Measurements from ENCODE around the gene METTL26. TPM values are rescaled to one million over a fixed set of nuclear protein-coding genes. Genes with fewer than 3 reads are reported as not detected.

METTL26 gene
- polyA plus RNA-seq (ENCODE audit: insufficient read length in 10 of 10), result 10 to 100 TPM; 28.0 to 61.3 (median 40.0) TPM
- long read RNA-seq, donor 1, transcript METTL26-201 (6 exons, 794 nt), result major isoform, 17 of 37 reads
- long read RNA-seq, donor 1, partial matches to known transcripts, result 0 of 37 reads
- long read RNA-seq, donor 1, other reads (novel, unspliced or antisense), result 0 of 37 reads
- long read RNA-seq, donor 2, transcript METTL26-201 (6 exons, 794 nt), result major isoform, 9 of 23 reads
- long read RNA-seq, donor 2, partial matches to known transcripts, result 0 of 23 reads
- long read RNA-seq, donor 2, other reads (novel, unspliced or antisense), result 0 of 23 reads
- long read RNA-seq, donor 3, result 0 reads
- long read RNA-seq, donor 4, transcript METTL26-201 (6 exons, 794 nt), result major isoform, 12 of 27 reads
- long read RNA-seq, donor 4, partial matches to known transcripts, result 0 of 27 reads
- long read RNA-seq, donor 4, other reads (novel, unspliced or antisense), result 0 of 27 reads
- long read RNA-seq, donor 5, transcript METTL26-203 (4 exons, 604 nt), result minor isoform, 5 of 53 reads
- long read RNA-seq, donor 5, transcript METTL26-201 (6 exons, 794 nt), result major isoform, 21 of 53 reads
- long read RNA-seq, donor 5, transcript METTL26-202 (3 exons, 544 nt), result minor isoform, 5 of 53 reads
- long read RNA-seq, donor 5, transcript METTL26-207 (6 exons, 755 nt), result minor isoform, 6 of 53 reads
- long read RNA-seq, donor 5, partial matches to known transcripts, result 0 of 53 reads
- long read RNA-seq, donor 5, other reads (novel, unspliced or antisense), result 0 of 53 reads
- long read RNA-seq, donor 6, transcript METTL26-201 (6 exons, 794 nt), result major isoform, 13 of 33 reads
- long read RNA-seq, donor 6, transcript METTL26-205 (5 exons, 726 nt), result minor isoform, 6 of 33 reads
- long read RNA-seq, donor 6, partial matches to known transcripts, result 0 of 33 reads
- long read RNA-seq, donor 6, other reads (novel, unspliced or antisense), result 0 of 33 reads
- long read RNA-seq, donor 7, transcript METTL26-201 (6 exons, 794 nt), result major isoform, 7 of 18 reads
- long read RNA-seq, donor 7, partial matches to known transcripts, result 0 of 18 reads
- long read RNA-seq, donor 7, other reads (novel, unspliced or antisense), result 0 of 18 reads
- long read RNA-seq, donor 8, transcript METTL26-201 (6 exons, 794 nt), result major isoform, 17 of 41 reads
- long read RNA-seq, donor 8, transcript METTL26-206 (3 exons, 1,710 nt), result minor isoform, 7 of 41 reads
- long read RNA-seq, donor 8, transcript METTL26-202 (3 exons, 544 nt), result minor isoform, 6 of 41 reads
- long read RNA-seq, donor 8, partial matches to known transcripts, result 0 of 41 reads
- long read RNA-seq, donor 8, other reads (novel, unspliced or antisense), result 0 of 41 reads
- long read RNA-seq, donor 9, partial matches to known transcripts, result 0 of 5 reads
- long read RNA-seq, donor 9, other reads (novel, unspliced or antisense), result 0 of 5 reads

DNA sequence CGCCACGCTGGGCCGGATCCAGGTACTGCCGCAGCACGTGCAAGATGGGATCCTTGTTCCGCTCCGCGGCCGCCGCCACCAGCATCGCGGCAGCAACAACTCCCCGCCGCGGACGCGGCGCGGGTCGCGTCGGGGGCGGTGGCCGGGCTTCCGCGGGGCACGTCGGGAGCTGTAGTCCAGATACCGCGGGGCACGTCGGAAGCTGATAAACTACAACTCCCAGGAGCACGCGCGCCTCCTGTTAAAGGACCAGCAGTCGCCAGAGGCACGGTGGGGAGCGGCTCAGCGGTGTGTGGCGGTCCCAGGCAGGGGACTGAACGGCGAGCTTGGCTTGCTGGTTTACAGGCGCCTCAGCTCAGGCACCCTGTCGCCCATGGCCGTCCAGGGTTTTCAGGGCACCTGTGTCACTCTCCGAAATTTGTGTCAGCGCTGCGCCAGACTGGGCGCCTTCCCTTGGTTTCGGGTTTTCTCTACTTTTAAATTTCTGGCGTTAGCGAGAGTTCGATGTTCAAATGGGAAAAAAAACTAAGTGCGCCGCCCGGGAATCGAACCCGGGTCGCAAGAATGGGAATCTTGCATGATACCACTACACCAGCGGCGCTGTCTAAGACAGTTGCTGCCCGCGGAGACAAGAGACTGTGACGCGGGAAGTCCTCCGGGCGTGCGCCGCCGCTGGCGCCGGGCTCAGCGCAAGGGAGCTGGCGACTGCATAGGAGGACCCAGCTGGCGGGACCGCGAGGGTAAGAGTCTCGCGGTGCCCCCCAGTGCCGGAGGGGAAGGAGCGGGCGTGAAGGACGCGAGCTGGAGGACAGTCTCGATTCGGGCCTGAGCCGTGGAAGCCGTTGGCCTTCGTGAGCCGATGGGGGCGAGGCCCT lies at the start of gene METTL26:
TSS of gene METTL26 (minus strand) at position 100 of the 875 bp plus-strand sequence. CDS start at position 85, 15 bp downstream.
- DNase-seq, result peak; percentile 94 to 98 (median 96)

DNA sequence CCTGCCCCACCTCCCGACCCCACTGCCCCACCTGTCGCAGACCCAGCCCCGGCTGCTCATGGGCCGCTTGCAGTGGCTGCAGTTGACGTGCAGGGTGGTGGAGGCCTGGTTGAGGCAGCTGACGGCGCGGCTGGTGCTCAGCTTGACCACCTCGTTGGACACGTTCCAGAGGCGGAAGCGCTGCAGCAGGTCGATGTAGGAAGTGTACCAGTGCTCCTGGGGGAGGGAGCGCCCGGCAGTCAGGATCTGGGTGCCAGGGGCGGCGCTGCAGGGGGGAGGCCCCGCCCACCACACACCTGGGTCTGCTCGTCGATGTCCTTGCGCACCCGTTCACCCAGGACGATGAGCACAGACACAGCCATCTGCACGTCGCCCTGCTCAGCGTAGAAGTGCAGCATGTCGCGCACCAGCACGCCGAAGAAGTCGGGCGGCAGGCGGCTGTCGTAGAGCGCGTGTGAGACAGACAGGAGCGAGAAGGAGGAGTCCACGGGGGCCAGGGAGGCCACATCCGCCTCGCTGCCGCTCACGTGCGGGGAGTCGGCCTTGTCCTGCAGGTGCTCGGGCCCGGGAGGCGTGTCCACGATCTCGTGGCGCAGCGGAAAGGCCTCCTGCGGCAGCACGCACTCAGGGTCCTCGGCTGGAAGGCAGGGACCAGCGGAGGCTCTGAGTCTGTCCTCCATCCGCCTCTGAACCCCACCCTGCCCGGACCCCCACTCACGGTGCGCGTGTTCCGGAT lies 49.0 kb upstream of the METTL26 start:
- no peak for DNase-seq

DNA sequence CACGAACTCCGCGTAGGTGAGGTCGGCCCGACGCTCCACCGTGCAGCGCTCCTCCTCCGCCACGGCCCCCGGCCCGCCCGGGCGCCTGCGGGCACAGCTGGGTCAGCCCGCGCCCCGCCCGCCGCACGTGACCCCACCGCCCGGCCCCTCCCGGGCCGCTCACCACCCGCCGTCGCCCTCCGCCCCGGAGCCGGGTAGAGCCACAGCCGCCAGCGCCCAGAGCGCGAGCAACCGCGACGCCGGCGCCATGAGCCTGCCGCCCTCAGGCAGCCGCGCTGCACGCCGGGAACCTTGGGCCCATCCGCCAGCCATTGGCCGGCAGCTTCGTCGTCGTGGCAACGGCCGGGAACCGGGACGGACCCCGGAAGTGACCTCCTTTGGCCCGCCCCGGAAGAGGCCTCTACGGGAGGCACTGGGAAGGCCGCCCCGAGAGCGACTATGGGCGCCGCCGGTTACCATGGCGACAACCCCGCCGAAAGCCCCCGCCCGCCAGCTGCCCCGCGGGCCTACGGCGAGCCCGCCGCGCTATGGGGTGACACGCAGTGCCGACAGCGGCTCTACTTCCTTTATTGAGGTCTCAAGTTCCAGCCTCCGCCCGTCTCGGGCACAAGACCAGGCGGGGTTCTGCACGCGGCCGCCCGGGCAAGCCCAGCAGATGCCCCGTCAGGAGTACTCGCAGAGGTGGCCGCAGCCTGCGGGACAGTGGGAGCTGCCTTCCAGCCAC lies 48.1 kb upstream of the METTL26 start, which contains the start of gene JMJD8:
TSS of gene JMJD8 (minus strand) at position 264 of the 724 bp plus-strand sequence. CDS start at position 249, 15 bp downstream.
- DNase-seq, result peak; percentile 95 to 98 (median 96)

DNA sequence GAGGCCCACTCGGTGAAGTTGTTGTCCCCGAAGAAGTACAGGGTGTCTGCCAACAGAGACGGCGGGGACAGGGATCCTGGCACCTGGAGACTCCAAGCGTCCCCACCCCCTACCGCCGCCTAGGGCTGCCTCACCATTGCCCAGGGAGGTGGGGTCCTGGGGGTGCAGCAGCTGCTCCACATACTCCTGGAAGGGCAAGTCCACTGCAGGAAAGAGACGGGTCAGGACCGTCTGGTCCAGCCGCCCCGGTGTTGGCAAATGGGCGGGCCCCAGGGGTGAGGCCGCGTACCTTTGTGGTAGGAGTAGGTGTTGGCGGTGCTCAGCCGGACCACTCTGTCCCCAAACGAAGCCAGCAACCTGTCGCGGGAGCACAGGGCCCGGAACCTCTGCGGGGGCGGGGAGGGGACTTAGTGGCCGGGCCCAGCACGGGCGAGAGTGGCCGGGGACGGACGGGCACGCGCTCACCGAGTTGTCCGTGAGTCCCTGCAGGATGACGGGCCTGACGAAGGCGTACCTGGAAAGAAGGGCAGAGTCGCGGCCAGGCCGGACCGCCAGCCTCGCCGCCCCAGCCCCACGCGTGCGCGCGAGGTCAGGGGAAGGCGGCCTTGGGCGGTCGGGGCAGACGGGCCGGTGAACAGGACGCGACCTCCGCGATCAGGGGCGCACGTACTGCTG lies 47.4 kb upstream of the METTL26 start:
- no peak for DNase-seq

DNA sequence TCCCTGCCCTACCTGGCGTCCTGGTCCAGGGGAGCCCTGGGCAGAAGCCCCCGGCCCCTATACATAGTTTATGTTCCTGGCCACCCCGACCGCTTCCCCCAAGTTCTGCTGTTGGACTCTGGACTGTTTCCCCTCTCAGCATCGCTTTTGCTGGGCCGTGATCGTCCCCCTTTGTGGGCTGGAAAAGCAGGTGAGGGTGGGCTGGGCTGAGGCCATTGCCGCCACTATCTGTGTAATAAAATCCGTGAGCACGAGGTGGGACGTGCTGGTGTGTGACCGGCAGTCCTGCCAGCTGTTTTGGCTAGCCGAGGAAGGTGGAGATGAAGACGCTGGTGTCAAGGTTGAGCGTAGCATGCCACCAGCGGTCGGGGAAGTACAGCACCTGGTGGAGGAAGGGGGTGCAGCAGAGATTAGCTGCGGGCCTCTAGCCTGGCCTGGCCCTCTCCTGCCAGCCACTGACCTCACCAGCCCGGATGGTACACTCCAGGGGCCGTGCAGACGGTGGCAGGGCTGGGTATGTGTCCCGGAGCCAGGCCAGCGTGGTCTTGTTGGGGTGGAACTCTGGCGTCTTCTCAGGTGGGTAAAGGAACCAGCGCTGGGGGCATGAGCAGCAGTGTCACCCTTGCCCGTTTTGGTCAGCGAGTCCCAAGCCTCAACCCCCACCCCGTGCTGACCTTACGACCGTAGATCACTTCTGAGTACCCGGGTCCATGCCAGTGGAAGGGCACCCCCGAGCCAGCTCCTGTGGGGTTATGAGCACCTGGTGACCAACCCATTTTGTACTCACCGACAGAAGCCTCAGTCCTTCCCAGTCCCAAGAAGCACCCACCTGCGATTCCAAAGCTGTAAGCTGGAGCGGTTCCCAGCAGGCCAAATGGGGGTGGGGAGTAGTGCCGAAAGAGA lies 46.6 kb upstream of the METTL26 start:
- no peak for DNase-seq

DNA sequence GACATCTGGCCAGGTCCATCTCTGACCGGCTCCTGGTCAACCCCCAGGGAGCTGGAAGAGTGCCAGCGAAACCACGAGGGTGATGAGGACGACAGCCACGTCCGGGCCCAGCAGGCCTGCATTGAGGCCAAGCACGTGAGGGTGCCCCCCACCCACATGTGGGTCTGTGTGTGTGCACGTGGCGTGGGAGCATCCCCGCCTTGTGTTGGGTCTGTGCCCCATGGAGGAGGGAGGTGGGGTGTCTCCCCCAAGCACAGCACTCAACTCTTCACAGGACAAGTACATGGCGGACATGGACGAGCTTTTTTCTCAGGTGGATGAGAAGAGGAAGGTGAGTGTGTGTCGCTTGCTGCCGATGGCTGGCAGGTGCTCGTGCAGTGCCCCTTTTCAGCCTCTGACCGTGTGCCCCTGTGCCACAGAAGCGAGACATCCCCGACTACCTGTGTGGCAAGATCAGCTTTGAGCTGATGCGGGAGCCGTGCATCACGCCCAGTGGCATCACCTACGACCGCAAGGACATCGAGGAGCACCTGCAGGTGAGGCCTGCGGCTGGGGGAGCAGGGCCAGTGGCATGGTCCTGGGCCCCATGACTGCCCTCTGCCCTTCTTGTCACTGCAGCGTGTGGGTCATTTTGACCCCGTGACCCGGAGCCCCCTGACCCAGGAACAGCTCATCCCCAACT lies 45.8 kb upstream of the METTL26 start:
- DNase-seq, result no peak

DNA sequence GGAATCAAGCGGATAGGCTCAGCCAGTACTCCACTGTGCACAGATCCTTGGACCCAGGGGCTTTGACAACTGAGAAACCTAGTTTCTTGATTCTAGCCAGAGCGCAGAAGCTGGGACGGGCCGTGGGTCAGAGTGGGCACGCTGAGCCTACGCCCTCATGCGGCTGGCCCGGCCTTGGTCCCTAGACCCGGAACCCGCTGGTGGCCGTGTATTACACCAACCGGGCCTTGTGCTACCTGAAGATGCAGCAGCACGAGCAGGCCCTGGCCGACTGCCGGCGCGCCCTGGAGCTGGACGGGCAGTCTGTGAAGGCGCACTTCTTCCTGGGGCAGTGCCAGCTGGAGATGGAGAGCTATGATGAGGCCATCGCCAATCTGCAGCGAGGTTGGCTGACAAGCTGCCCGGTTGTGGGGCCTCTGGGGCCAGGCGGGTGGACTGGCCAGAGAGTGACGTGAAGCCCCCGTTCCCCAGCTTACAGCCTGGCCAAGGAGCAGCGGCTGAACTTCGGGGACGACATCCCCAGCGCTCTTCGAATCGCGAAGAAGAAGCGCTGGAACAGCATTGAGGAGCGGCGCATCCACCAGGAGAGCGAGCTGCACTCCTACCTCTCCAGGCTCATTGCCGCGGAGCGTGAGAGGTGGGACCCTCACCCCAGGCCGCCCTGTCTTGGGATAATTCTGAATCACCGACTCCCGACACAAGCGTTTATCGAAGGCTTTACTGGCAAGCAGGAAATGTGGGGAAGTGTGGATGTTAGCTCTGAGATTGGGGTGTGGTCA lies 45.1 kb upstream of the METTL26 start:
- DNase-seq, result peak in 1 of 3 donors; percentile 36

DNA sequence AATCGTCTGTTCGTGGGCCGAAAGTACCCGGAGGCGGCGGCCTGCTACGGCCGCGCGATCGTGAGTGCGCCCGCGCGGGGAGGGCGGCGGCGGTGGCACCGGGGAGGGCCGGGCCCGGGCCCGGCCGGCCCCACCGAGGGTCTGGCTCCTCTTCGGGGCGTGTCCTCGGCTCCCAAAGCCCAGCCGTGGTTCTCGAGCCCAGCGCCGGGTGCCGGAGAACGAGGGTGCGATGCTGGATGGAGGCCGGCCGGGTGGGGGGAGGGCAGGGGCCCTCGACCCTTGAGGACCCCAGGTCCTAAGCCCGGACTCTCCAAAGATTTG lies 44.5 kb upstream of the METTL26 start:
- DNase-seq, result no peak

DNA sequence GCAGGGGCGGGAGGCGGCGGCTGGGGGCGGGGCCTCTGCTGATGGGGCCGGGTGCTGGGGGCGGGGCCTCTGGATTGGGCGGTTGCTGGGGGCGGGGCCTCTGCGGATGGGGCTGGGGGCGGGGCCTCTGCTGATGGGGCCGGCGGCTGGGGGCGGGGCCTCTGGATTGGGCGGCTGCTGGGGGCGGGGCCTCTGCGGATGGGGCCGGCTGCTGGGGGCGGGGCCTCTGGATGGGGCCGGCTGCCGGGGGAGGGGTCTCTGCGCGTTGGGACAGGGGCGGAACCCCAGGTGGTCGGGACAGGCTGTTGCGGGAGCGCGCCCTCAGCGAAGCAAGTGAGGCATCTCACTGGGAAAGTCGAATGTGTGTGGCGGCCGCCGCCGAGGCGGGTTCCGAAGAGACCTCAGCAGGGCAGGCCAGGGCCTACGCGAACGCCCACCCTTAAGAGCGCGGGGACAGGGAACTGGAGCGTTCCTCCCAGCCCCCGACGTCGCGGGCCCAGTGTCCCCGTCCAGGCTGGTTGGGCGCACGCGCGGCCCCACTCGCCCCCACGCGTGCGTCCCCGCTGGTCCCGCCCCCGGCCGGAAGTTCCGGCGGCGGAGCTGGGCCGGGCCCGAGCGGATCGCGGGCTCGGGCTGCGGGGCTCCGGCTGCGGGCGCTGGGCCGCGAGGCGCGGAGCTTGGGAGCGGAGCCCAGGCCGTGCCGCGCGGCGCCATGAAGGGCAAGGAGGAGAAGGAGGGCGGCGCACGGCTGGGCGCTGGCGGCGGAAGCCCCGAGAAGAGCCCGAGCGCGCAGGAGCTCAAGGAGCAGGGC lies 43.9 kb upstream of the METTL26 start, which contains the start of gene STUB1:
TSS of gene STUB1 (plus strand) at position 597 of the 811 bp plus-strand sequence. CDS start at position 713, 116 bp downstream.
- peak; percentile 81 to 96 (median 92) for DNase-seq

DNA sequence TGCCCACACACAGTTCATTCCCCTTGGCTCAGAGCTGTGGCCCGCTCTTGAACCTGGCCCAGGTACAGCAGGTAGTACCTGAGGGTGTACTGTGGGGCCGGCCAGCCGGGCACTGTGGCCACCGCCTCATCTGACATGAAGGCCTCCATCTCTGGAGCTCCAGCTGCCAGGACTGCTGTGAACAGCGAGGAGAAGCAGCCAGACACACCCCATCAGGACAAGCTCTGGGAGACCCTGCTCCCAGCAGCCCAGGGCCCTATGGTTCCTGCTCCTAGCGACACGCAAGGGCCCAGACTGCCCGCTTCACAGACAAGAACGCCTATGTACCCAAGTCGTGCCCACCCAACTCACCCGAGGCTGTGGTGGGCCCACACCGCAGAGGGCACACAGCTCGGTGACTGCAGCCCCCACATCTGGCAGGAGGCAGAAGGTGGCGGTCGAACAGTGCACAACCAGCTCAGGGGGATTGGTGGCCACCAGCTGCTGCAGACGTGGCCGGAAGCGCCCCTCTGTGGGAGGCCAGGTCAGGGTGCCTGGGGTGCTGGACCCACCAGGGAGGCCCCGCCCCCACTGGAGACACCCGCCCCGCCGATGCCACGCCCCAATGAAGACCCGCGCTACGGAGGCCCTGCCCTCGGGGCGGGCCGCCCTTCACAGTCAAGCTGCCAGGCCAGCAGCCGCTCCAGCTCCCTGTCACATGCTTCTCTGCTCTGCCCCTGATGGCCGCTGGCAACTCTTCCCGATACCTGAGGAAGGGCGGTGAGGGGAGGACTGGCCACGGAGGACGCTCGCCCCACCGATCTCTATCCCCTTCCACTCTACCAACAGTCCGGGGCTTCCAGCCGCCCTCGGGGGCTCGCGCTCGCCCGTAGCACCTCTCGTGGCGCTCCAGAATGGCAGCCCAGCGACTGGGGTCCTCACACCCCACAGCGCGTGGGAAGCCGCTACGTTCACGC lies 43.0 kb upstream of the METTL26 start:
- DNase-seq, result peak; percentile 45 to 88 (median 66)

DNA sequence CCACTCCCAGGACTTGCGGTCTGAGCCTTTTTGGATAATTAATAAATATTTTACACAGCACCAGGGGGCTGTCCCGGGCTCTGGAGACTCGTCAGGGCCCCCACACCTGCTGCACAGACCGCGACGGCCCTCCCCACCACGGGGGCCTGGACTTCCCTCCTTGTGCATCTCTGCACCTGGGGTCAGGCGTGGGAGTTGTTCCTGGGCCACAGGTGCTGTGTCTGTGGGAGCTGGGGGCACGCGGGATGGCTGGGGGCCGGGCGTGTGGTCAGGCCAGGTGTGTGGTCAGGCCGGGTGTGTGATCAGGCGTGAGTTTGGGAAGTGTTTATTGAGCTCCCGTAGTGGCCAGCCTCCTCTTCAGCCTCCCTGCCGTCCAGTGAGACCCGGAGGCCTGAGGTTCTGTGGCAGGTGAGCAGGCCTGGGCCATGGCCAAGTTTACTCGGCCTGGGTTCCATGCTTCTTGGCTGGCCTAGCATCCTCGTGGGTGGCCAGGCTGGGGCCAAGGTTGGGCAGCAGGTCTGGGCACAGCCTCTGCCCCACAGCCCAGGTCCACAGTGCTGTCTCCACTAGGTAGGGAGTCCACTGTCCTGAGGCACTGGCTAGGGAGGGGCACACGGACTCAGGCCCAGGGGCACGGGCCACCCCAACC lies 42.2 kb upstream of the METTL26 start:
- no peak for DNase-seq

DNA sequence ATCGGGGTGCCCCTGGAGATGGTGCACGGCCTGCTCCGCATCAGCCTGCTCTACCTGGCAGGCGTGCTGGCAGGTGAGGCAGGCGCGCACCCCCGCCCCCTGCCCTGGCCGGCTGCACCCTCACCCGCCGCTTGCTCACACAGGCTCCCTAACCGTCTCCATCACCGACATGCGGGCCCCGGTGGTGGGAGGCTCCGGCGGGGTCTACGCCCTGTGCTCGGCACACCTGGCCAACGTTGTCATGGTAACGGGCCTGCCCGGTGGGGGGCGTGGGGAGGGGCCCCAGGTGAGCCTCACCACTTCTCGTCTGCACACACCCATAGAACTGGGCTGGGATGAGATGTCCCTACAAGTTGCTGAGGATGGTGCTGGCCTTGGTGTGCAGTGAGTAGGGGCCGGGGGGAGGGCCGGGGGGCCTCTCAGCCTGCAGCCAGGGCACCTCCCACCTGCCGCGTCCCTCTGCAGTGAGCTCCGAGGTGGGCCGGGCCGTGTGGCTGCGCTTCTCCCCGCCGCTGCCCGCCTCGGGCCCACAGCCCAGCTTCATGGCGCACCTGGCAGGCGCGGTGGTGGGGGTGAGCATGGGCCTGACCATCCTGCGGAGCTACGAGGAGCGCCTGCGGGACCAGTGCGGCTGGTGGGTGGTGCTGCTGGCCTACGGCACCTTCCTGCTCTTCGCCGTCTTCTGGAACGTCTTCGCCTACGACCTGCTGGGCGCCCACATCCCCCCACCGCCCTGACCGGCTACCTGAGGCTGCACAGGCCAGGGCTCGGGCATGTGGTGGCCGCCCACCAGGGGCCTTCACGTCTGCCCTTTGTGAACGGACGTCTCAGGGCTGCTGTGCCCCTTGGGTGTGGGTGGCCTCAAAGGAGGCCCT lies 41.4 kb upstream of the METTL26 start:
- no peak for DNase-seq
